GM18517 (cell line): Measurements from ENCODE around the gene FBXO48.

Experiments
- ATAC-seq: cut with Tn5 transposase; IDR thresholded peaks from one replicate; pipeline ENCODE4 v1.9.1; 2021; ENCODE audit warnings: mild to moderate bottlenecking, moderate library complexity; ENCODE audit not compliant: unreplicated experiment

Gene FBXO48

DNA sequence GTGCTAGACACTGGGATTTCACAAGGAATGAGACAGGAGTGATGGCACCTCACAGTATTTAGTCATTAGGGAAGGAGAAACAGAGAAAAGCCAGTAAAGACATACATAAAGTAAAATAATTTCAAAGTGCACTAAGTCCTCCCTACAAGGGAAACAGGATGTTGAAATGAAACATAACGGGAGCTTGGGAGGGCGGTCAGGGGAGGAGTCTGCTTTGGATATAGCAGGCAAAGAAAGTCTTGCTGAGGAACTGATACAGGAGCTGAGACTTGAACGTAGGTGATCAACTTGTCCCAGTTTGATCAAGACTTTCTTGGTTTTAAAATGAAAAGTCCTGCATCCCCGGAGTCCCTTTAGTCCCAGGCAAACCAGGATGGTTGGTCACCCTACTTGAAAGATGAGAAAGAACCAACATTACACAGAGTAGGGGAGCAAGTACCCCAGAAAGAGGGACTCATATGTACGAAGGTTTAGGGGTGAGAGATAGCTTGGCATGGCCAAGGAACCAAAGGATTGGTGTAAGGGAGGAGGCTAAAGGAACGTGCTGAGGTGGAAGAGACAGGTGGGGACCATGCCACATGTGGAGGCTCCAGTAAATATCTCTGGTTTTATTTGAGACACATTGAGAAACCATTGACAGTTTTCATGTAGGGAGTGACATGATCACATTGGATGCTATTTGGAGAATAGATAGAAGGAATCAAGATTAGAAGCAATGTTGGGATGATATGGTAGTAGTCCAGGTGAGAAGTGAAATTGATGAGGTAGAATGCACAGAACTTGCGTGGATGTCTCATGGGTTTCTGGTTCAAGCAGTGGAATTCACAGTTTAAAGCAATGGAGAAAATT is 28.4 kb downstream of the FBXO48 start:
- no peak for ATAC-seq

DNA sequence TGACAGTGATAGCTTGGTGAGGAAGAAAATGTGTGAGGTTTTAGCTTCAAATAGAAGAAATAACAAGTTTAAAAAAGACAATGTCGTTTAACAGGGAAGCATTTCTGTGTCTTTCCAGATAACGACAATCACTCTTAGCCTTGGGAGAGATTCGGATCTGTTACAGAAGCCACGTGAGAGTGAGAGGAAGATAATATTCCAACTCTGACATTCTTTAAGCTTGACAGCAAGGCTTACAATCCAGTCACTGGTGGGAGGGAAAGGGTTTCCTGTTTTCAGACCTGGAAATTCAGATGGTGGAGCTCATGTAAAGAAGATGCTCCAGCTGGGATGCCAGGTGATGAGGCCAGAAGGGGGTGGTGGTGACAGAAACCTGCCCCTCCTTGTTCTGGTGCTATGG is 30.8 kb downstream of the FBXO48 start:
- ATAC-seq, result no peak

DNA sequence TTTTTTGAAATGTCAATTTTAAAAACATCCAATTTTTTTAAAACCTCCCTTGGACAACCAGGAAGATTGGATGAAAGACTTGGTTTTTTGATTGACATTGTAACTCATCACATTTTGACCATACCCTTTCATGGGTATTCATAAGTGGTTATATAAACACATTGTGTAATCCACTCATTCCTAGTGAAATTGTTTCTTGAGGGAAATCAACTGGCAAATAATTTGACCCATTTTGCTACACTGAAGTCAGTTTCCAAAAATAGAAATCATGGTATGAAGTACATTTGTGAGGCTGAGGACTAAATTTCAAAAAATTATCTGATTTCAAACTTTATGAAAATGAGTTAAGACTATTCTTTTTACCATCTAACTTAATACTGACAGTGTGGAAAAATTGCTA is 31.5 kb downstream of the FBXO48 start:
- no peak for ATAC-seq

DNA sequence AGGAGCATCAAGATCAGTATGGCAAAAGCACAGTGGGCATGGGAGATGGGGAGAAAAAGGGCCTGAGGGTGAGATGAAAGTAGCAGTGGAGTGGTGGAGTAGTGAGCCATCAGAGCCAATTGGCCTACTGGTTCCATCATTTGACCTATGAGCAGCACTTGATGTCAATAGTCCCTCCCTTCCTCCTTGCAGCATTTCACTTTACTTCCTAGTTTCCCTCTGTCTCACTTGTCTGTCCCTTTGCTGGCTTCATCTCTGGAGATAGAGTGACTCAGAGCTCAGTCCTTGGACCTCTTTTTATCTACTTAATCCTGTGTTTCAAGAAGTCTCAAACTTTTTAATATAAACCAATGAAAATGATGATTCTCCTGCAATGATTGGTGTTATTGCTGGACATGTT is 32.1 kb downstream of the FBXO48 start:
- no peak for ATAC-seq

DNA sequence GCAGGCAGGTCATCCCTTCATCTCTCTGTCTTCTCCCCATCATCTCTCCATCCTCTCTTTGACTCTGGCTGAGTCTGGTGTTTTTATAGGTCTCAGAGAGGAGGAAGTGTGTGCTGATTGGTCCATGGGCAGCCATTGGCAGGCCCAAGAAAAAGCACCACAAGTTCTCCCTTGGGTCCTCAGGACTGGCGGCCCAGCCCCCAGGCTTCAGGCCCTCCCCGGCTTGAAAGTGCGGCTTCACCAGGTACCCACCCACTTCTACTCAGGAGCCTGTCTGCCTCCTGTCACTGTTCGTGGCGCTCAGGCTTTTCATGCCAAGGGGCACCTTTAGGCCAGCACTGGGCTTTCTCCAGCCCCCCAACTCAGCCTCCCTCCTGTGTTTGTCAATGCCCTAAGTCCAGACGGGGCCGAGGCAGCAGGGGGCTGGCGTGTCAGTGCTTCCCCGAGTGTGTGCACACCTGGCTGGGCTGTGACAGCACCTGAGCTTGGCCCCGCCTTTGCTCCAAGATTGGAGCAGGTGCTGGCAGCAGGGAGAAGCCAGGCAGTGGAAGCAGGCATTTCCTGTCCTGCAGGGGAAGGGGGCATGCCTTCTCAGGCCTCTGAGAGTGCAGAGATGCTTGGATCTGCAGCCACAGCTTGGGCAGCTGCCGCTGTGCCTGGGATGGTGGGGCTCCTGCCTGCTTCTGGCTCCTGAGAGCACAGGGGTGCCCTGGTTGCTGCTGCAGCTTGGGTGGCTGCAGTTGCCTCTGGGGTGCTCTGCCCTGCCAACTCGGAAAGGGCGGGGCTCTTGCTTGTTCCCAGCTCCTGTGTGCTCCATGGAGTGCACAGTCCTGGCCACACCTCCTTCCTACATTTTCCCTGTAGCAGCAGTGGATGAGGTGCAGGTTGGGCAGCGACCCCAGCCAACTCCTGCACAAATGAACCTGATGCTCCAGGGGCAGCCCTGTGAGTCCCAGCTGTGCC is 34.1 kb downstream of the FBXO48 start:
- ATAC-seq, result no peak

DNA sequence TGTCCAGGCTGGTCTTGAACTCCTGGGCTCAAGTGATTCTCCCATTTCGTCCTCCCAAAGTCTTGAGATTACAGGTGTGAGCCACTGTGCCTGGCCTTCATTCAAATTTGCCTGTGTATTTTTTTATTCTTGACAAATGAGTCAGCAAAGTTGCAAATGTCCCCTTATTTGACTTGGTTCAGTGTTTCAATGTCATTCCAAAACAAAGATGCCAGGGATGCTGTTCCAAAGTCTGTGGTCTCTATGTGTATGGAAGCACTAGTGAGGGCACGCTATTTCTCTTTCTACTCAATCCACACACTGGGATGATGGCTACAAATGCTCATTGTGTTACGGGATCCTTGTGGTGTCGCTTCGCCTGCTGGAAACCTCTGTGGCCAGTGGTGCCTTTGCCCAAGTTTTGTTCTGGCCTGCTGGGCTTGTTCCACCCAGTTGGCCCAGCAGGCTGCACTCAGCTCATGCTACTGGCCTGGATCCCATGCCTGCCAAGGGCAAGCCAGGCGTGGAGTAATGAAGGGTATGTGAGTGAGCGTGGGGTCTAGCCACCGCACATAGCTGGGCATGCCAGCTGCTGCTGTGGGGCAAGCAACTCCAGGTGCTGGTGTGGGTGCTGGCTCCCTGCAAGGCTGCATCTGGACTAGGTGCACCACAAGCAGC is 35.6 kb downstream of the FBXO48 start:
- ATAC-seq, result no peak

DNA sequence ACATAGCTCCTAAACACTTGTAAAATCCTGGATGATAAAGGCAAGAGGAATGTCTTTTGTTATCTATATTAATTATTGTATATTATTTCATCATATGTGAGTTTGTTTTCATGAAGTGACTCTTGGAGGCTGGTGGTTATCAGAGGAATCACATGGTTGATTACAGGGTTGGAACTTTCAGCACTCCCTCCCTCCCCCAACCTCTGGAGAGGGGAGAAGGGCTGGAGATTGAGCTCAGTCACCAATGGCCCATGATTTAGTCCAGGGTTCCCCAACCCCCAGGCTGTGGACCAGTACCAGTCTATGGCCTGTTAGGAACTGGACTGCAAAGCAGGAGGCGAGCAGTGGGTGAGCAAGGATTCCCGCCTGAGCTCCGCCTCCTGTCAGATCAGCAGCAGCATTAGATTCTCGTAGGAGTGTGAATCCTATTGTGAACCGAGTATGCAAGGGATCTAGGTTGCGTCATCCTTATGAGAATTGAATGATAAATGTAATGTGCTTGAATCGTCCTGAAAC is 37.7 kb downstream of the FBXO48 start:
- ATAC-seq, result no peak

DNA sequence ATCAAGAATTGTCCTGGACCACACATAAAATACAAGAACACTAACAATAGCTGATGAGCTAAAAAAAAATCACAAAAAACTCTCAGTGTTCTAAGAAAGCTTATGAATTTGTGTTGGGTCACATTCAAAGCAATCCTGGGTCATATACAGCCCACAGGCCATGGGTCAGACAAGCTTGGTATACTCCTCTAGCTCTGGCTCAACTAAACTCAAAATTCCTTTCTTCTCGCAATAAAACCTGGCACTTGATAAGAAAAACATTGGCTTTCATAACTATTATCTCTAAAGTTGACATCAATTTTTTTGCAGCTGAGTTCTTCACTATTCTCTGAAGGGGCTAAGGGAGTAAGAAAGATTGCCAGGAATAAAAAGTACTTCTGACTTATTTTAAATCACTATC is 38.3 kb downstream of the FBXO48 start:
- no peak for ATAC-seq

DNA sequence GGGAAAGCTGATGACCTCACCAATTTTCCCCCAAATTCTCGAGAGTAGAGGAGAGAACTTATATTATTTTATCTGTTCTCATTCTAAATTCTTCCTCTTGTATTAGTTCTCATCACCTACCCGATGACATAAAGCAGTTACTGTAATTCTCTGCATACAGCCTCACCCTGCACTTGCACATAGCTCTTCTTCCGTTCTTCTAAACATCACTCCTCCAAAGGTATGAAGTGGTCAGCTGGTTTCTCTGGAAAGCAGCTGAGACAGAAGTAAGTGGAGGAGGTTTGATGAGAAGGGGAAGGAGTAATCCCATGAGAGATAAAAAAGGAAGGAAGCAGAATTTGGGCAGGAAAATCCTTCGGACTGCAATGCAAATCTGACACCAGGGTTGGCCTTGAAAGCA is 39.0 kb downstream of the FBXO48 start:
- ATAC-seq, result no peak

DNA sequence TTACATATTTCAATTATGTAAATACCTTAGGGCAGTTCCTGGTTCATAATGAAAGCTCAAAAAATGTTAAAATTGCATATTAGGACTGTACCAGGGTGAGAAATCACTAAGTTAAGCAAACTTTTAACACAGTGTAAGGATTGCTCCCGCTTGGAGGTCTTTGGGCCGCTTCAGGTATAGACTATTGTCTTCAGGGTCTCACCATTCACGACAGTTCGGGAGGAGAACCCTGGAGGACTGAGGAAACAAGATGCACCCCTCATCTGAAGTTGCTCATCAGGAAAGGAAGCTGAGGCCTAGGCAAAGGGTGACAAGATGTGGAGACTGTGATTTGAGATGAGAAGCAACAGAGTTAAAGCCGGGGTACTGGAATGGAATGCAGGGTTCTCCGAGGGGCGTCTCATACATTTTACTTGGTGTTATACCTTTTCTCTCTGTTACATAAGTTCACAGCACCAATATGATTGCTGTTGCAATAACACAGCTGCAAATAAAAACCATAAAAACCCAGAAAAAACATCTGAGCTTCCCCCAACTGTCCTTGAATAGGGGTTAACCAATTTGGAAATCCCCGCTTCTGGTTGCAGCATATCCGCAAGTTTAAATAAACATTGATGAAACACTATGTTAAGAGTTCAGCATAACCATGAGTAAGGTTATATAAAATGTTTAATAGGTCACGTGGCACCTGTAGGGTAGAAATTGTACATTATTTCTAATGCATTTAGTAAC is 40.1 kb downstream of the FBXO48 start:
- ATAC-seq, result peak; percentile 33

DNA sequence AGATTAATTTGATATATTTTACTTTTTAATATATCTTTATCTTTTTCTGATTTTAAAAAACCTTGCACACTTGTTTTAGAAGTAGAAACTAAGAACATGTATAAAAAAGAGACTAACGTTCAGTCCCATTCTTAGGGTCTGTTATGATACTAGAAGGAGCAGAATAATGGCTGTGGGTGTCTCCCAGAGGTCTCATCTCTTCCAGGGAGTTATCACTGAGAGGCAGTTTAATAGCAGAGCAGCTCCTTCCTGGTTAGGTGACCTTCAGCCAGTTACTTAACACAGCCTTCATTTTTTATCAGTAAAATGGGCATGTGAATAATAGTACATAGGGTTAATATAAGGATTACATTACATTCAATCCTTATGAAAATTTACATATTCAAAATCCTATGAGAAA is 40.6 kb downstream of the FBXO48 start:
- ATAC-seq, result no peak

DNA sequence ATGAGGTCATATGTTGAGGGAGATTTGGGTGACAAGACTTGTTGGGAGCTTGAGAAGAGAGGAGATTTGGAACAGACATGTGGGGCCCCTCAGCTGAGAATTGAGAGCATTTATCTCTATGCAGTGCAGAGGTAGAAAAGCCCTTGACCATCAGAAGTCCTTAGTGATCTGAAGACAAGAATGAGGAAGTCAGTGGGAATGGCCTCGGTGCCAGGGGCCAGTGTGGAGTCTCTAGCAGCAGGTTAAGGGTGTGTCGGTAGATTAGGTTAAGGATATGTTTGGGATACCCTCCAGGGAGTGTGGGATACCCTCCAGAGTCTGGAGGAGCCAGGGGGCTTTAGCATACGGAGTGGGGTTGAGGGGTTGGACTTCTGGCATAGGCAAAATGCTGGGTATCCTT is 41.6 kb downstream of the FBXO48 start:
- ATAC-seq, result no peak

DNA sequence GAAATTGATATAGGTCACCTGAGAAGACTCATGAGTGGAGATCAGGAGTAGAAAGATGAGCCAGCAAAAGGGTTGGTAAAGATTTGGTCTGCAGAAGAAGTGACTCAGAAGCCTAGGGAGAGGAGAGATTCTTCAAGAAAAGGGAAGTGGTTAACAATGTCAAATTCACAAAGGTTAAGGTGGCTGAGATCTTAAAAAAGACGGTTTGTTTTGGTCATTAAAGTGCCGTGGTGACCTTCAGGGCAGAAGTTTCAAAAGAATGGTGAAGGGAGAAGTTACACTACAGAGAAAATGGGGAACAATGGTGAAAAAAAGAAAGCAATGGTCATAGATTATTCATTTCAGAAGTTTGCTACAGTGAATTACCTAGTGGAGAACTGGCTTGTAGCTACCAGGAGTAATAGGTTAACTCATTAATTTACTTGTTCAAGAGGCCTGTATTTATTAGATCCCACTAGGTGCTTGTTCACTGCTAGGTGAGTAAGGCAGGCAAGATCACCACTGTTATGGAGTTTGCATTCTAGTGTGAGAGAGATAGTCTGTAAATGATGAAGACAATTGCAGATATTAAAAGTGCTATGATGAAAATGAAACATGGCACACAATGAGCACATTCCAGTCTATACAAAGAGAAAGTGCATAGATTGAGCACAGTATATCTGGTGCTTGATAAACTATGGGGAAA is 43.0 kb downstream of the FBXO48 start:
- peak; percentile 88 for ATAC-seq

DNA sequence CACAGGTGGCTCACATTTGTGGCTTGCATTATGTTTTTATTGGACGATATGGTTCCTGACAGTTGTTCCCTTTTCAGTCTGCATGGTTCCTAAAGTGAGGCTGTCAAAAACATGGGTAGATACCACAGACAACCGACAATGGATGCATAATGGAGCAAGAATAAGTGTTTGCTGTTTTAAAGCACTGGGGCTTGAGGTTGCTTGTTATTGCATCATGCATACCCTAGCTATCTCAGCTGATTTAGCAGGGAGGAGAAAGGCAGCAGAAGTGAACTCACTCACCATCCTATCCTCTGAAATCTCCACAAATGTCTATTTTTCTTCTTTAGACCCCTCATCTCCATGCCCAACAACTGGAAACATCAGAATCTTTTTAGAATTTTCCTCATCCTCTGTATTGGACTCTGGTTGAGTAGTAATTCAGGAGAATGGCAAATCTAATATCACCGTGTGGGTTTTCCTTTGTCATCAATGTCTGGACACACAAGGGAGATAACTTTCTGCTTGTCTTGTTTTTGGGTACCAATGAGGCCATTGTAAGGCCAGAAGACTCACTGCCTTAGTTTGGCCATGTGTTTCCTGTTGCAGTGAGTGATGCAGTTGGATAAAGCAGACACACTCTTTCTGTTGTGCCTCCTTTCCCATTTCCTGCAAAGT is 46.7 kb downstream of the FBXO48 start:
- no peak for ATAC-seq

DNA sequence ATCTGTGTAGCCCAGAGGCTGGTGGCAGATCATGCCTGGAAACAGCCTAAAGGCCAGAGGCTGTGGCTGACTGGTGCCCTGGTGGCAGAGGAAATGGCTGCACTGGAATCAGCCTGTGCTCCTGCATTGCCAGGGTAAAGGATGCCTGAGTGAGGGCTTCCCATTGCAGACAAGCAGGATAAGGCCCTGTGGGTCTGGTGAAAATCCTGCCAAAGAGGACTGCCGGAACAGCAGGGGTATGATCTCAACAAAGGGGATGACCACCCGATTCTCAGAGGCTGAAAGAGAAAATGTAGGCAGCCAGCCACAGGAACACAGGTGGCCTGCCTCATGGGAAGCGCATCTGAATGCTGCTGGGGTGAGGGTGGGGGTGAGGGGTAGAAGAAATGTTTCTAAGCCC is 48.2 kb downstream of the FBXO48 start:
- ATAC-seq, result no peak

DNA sequence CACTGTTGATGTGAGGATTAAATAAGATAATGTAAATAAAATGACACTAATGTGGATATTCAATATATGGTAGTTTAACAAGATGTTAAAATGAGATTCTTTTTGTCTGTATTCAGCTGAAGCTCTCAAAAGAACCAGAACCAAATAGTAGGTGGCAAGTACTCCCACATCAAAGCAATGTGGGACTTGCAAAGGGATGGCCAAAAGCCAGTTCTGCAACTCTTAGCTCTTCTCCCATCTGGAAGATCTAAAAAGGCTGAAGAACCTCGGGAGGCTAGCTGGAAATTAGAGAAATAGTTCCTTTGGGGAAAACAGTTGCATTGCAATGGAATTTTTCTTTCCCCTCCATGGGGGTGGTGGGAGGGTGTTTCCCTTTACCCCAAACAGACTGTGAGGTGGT is 48.7 kb downstream of the FBXO48 start:
- no peak for ATAC-seq

DNA sequence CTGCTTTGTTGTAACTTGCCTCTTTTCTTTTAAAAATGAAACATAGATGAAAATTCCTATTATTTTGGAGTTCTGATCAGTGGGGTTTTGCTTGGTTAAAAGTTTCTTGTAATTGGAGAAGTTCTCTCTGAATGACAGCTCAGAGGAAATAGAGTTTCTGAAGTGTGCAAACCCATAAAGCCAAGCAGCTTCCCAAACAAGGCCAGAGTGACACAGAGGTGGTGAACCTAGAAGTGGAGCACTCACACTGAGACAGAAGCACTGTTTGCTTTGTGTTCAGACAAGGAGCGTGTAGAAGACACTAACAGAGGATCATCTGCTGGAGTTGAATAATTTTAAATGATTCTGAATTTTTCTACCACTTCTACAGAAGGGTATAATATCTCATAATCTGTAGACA is 49.2 kb downstream of the FBXO48 start:
- no peak for ATAC-seq

DNA sequence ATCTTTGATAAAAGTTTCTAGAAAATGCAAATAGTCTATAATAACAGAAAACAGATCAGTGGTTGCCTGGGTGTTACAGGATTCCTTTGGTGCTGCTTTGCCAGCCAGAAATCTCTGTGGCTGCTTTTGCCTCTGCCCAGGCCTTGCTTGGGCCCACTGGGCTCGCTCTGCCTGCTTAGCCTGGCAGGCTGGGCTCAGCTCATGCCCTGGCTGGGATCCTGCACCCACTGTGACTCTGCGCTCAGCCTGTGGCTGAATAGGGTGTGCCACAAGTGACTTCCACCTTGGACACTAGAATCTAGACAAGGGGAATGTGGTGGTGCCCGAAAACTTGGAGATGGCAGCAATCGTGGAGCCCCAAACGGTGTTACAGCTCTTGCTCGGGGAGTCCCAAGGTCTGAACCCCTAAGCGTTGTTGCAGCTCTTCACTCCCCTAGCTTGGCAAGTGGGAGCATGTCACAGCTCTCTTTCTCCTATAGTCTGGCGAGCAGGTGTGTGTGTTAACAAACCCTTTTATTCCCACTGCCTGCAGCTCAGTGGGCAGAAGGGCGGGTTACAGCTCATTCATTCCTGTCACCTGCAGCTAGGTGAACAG is 50.9 kb downstream of the FBXO48 start:
- ATAC-seq, result no peak

DNA sequence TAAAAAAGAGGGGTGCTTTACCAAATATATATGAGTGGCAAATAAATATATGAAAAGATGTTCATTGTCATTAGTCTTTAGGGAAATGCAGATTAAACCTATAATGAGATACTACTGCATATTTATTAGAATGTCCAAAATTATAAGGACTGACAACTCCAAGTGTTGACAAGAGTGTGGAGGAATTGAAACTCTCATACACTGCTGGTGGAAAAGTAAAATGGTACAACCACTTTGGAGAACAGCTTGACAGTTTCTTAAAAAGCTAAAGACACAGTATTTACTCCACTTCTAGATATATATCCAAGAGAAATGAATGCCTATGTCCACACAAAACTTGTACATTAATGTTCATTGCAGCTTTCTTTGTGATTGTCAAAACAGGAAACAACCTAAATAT is 51.6 kb downstream of the FBXO48 start:
- no peak for ATAC-seq
